ENCODE data around the gene MPZL1. TPM values are rescaled to one million over a fixed set of nuclear protein-coding genes. Genes with fewer than 3 reads are reported as not detected.

Gene MPZL1
- total RNA-seq, 2 experiments from 2014 or later: 48.9 to 61.9 TPM

DNA sequence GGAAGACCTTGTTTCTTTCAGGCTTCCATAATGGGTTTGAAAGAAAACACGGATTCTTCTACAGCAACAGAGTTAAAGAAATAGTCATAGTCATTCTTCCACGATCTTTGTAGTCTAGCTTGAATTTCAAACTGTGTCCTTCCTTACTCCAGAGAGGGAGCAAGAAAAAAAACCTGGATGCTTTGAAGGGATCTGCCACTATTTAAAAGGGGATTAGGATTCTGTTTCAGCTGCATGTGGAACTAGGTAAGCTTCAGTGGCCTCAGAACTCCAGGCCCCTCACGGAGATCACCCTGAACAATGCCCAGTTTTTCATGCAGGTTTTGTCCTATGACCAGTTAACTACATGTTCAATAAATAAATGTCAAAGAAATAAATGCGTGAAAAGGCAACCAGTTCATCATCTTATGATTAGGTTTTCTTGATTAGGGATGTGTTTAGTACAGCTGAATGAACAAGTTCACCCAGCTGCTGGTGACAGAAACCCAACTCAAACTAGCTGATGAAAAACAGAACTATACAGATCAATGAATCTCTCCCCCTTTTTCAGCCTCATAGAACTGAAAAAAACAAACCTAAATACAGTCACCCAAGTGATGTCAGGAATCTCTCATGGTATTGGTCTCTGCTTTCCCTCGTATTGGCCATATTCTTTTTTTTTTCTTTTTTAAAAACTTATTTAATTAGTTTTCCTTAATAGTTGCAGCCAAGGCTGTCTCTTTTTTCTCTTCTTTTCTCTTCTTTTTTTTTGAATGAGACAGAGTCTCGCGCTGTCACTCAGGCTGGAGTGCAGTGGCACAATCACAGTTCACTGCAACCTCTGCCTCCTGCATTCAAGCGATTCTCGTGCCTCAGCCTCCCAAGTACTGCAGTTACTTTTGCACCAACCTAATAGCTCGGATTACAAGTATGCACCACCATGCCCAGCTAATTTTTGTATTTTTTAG, 14.6 kb upstream of the MPZL1 start:
- no peak for TF ChIP-seq EZH2phosphoT487 (IDR thresholded peaks at IDR 0.05; ENCODE audit: borderline replicate concordance, low read depth, low read length)
- TF ChIP-seq, protein P1, sequence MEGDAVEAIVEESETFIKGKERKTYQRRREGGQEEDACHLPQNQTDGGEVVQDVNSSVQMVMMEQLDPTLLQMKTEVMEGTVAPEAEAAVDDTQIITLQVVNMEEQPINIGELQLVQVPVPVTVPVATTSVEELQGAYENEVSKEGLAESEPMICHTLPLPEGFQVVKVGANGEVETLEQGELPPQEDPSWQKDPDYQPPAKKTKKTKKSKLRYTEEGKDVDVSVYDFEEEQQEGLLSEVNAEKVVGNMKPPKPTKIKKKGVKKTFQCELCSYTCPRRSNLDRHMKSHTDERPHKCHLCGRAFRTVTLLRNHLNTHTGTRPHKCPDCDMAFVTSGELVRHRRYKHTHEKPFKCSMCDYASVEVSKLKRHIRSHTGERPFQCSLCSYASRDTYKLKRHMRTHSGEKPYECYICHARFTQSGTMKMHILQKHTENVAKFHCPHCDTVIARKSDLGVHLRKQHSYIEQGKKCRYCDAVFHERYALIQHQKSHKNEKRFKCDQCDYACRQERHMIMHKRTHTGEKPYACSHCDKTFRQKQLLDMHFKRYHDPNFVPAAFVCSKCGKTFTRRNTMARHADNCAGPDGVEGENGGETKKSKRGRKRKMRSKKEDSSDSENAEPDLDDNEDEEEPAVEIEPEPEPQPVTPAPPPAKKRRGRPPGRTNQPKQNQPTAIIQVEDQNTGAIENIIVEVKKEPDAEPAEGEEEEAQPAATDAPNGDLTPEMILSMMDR (conservative IDR thresholded peaks at IDR 0.05; ENCODE audit: low read length): no peak
- Histone ChIP-seq H3K4me2 (ENCODE audit: low read length) (peak overlapping the region; percentile 49), H3K27ac (ENCODE audit: low read depth, low read length, poor library complexity, severe bottlenecking) (no peak overlapping the region), H2AFZ (ENCODE audit: low read length) (no peak overlapping the region), H3K79me2 (ENCODE audit: insufficient read depth, low read depth, low read length) (no peaks in the 10 kb centered on the region), H3K9me2 (ENCODE audit: insufficient read depth, low read length) (no peaks in the 10 kb centered on the region), H3K36me3 (ENCODE audit: insufficient read depth, low read length) (peaks cover 58% of the 10 kb centered on the region), H3K4me3 (ENCODE audit: low read depth, low read length, poor library complexity, severe bottlenecking) (no peak overlapping the region), H4K20me1 (ENCODE audit: insufficient read depth, low read length) (peaks cover 12% of the 10 kb centered on the region), H3K9me3 (ENCODE audit: low read length) (no peaks in the 10 kb centered on the region), H3K4me1 (ENCODE audit: insufficient read depth, low read length, poor library complexity, severe bottlenecking) (peaks cover 45% of the 10 kb centered on the region)
- POLR2A ChIA-PET: interaction anchor here (0.7 to 1.1 kb wide), 3 partner anchors 9 to 107 kb away, joined by 3 to 4 read pairs (median 4); no protein-coding TSS in a partner anchor
- intact Hi-C loops (cut with micrococcal nuclease; ENCODE audit: unreplicated experiment): no loop called here
- BruUV-seq (replicated peaks): no TSS peak
- CTCF ChIA-PET (ENCODE audit: unreplicated experiment): interaction anchor here (0.8 to 1.4 kb wide), 2 partner anchors 38 to 107 kb away, joined by 3 read pairs; no protein-coding TSS in a partner anchor
- no peak for DNase-seq (ENCODE audit: low spot score)

DNA sequence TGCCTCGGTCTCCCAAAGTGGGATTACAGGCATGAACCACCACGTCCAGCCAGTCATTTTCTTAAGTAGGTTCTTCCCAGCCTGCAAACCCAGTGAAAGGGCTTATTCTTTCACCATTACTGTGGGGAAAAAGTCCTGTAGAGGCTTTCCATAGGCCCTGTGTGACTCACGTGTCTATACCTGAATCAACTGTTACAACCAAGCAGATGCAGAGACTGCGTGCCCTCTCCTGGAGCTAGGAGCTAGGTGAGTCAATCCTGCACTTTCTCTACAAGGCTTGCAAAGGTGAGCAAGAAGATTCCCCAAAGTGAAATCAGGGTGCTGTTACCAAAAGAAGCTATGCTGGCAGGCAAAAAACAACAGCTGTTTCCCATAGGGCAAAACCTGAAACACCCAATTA, 13.8 kb upstream of the MPZL1 start:
- Histone ChIP-seq H3K4me3 (ENCODE audit: low read depth, low read length, poor library complexity, severe bottlenecking) (no peak overlapping the region), H3K4me2 (ENCODE audit: low read length) (peak overlapping the region; percentile 34; the same call in 1 of the 2 replicates), H3K9me3 (ENCODE audit: low read length) (no peaks in the 10 kb centered on the region), H3K9me2 (ENCODE audit: insufficient read depth, low read length) (no peaks in the 10 kb centered on the region), H3K36me3 (ENCODE audit: insufficient read depth, low read length) (peaks cover 53% of the 10 kb centered on the region), H2AFZ (ENCODE audit: low read length) (no peak overlapping the region), H4K20me1 (ENCODE audit: insufficient read depth, low read length) (peaks cover 12% of the 10 kb centered on the region), H3K4me1 (ENCODE audit: insufficient read depth, low read length, poor library complexity, severe bottlenecking) (peaks cover 46% of the 10 kb centered on the region), H3K79me2 (ENCODE audit: insufficient read depth, low read depth, low read length) (no peaks in the 10 kb centered on the region), H3K27ac (ENCODE audit: low read depth, low read length, poor library complexity, severe bottlenecking) (no peak overlapping the region)
- intact Hi-C loops (cut with micrococcal nuclease; ENCODE audit: unreplicated experiment): no loop called here
- ChIA-PET CTCF (ENCODE audit: unreplicated experiment) (no interaction called here), POLR2A (interaction anchor here (0.7 to 1.1 kb wide), 3 partner anchors 8 to 108 kb away, joined by 3 to 4 read pairs (median 3); no protein-coding TSS in a partner anchor)
- no TSS peak for BruUV-seq (replicated peaks)
- no peak for DNase-seq (ENCODE audit: low spot score)
- no peak for TF ChIP-seq EZH2phosphoT487 (IDR thresholded peaks at IDR 0.05; ENCODE audit: borderline replicate concordance, low read depth, low read length)
- TF ChIP-seq, protein P1 (conservative IDR thresholded peaks at IDR 0.05; ENCODE audit: low read length): no peak
